ENCODE data around the gene CHRND.

The CHRND gene

GRCh38 chr2:232483923-232484627 is 41.9 kb upstream of the CHRND start:
- peak overlapping the region in 2 of 3 experiments; percentile 19 to 29 for H3K4me3 Mint-ChIP-seq
- H3K27me3 Mint-ChIP-seq (ENCODE audit: low read depth) = peaks cover 79% of the 10 kb centered on the region
- no peak overlapping the region for H3K27ac Mint-ChIP-seq
- H3K36me3 Mint-ChIP-seq (ENCODE audit: low read depth) = no peaks in the 10 kb centered on the region
- H3K4me1 Mint-ChIP-seq = peaks cover 4% of the 10 kb centered on the region
- TF ChIP-seq CTCF (IDR thresholded peaks at IDR 0.05; ENCODE audit: unreplicated experiment in 3 of 3) = no peak
- no peaks in the 10 kb centered on the region for H3K9me3 Mint-ChIP-seq

- Mint-ChIP-seq H3K9me3 (no peaks in the 10 kb centered on the region), H3K27me3 (ENCODE audit: low read depth) (peaks cover 79% of the 10 kb centered on the region), H3K27ac (no peak overlapping the region)
Measured at GRCh38 chr2:232484628-232485347, 41.2 kb upstream of the CHRND start.

GRCh38 chr2:232485348-232485756 is 40.6 kb upstream of the CHRND start:
- peaks cover 85% of the 10 kb centered on the region for H3K27me3 Mint-ChIP-seq (ENCODE audit: low read depth)
- H3K36me3 Mint-ChIP-seq (ENCODE audit: low read depth) = no peaks in the 10 kb centered on the region
- H3K4me1 Mint-ChIP-seq = peaks cover 4% of the 10 kb centered on the region
- H3K4me3 Mint-ChIP-seq = peak overlapping the region; percentile 58 to 74 (median 66)
- no peaks in the 10 kb centered on the region for H3K9me3 Mint-ChIP-seq
- no peak overlapping the region for H3K27ac Mint-ChIP-seq
- no peak for TF ChIP-seq CTCF (IDR thresholded peaks at IDR 0.05; ENCODE audit: unreplicated experiment in 3 of 3)

More at GRCh38 chr2:232484628-232485347, 41.2 kb upstream of the CHRND start:
- H3K4me3 Mint-ChIP-seq = peak overlapping the region; percentile 58 to 74 (median 66)
- no peak for TF ChIP-seq CTCF (IDR thresholded peaks at IDR 0.05; ENCODE audit: unreplicated experiment in 3 of 3)
- H3K4me1 Mint-ChIP-seq = peaks cover 4% of the 10 kb centered on the region
- H3K36me3 Mint-ChIP-seq (ENCODE audit: low read depth) = no peaks in the 10 kb centered on the region

GRCh38 chr2:232485757-232486557 is 40.0 kb upstream of the CHRND start:
- Mint-ChIP-seq H3K27me3 (ENCODE audit: low read depth) (peaks cover 85% of the 10 kb centered on the region), H3K4me3 (peak overlapping the region in 1 of 3 experiments; percentile 74), H3K36me3 (ENCODE audit: low read depth) (no peaks in the 10 kb centered on the region), H3K4me1 (peaks cover 4% of the 10 kb centered on the region), H3K27ac (no peak overlapping the region), H3K9me3 (no peaks in the 10 kb centered on the region)
- no peak for TF ChIP-seq CTCF (IDR thresholded peaks at IDR 0.05; ENCODE audit: unreplicated experiment in 3 of 3)

GRCh38 chr2:232486558-232487384 is 39.2 kb upstream of the CHRND start:
- peaks cover 85% of the 10 kb centered on the region for H3K27me3 Mint-ChIP-seq (ENCODE audit: low read depth)
- no peak overlapping the region for H3K27ac Mint-ChIP-seq
- TF ChIP-seq CTCF (IDR thresholded peaks at IDR 0.05; ENCODE audit: unreplicated experiment in 3 of 3) = no peak
- H3K36me3 Mint-ChIP-seq (ENCODE audit: low read depth) = no peaks in the 10 kb centered on the region
- peaks cover 4% of the 10 kb centered on the region for H3K4me1 Mint-ChIP-seq
- H3K9me3 Mint-ChIP-seq = no peaks in the 10 kb centered on the region
- peak overlapping the region in 2 of 3 experiments; percentile 44 to 61 for H3K4me3 Mint-ChIP-seq
